GM18858 (cell line): Measurements from ENCODE around the gene PKD2.
"Not testable (repeated sequence)": the region's sequence is repeated elsewhere in the genome, so short reads cannot be mapped to it uniquely, and the experiment has no call there.

ENCODE experiments used
- ATAC-seq: cut with Tn5 transposase; IDR thresholded peaks from one replicate; pipeline ENCODE4 v1.9.1; 2021; ENCODE audit not compliant: unreplicated experiment

Gene PKD2

DNA sequence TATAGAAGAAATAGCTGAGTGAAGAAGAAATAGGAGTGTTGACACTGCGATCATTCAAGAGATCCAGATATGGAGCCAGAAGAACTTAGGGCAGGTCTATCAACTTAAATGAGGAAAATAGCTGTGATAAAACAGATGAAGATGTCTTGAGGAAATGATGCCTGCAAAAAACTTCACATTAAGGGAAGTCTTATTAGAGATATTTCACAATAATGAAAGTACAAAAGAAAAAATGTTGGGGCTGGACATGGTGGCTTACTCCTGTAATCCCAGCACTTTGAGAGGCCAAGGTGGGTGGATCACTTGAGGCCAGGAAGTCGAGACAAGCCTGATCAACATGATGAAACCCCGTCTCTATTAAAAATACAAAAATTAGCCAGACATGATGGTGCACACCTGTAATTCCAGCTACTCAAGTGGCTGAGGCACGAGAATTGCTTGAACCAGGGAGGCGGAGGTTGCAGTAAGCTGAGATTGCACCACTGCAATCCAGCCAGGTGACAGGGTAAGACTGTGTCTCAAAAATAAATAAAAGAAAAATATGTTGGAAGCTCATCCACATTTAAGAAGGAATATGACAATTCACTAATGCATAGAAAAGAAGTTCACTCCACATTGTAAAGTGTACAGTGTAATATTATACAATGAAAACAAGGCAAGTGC is 56.3 kb downstream of the PKD2 start:
- no peak for ATAC-seq

DNA sequence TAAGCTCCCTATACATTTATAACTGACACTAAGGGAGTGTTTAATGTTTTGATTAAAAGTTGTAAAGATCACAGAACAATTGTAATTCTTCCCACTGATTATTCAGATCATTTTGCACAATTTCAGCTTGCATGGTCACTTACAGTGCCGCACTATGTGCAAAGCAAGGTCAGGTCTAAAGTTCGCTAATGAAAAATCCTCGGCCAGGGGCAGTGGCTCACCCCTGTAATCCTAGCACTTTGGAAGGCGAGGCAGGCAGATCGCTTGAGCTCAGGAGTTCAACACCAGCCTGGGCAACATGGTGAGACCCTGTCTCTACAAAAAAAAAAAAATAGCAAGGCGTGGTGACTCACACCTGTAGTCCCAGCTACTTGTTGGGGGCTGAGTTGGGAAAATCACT is 57.0 kb downstream of the PKD2 start:
- ATAC-seq, result no peak

GRCh38 chr4:88070031-88070430 is 62.6 kb downstream of the PKD2 start:
- no peak for ATAC-seq

DNA sequence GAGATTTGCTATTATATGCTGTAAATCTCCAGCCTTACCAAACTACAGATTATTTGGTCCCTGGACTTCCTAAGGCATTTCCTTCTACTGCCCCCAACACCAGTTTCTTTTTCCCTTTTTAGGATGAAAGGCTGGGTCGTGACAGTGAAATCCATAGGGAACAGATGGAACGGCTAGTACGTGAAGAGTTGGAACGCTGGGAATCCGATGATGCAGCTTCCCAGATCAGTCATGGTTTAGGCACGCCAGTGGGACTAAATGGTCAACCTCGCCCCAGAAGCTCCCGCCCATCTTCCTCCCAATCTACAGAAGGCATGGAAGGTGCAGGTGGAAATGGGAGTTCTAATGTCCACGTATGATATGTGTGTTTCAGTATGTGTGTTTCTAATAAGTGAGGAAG is 67.9 kb downstream of the PKD2 start:
- ATAC-seq, result no peak

DNA sequence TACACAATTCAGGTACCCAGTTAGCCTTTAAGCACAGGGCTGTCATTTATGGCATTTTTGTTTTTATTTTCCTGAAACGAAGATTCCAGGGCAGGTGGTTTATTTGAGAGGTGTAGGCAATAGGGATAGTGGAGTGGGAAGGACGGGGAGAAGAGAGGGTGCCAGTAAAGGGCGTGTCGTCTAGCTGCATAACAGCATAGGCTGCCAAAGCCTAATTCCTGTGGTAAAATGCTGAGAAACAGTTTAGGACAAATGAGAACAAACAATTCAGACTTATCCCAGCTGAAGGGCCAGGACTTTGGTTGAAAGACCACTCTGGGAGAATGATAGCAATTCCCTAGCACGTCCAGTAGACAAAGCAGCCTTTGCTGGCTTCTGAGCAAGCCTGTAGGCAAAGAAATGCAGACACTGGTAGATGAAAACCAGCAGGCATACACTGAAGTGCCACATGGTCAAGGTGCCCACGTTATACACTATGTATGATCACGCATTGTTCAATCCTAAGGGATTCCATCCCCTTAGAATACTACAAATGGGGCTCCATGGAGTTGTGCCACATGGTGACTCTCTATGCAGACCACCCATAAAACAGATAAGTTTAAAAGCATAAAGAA is 70.6 kb downstream of the PKD2 start:
- no peak for ATAC-seq

GRCh38 chr4:88078579-88078978 is 71.1 kb downstream of the PKD2 start:
- ATAC-seq, result no peak

DNA sequence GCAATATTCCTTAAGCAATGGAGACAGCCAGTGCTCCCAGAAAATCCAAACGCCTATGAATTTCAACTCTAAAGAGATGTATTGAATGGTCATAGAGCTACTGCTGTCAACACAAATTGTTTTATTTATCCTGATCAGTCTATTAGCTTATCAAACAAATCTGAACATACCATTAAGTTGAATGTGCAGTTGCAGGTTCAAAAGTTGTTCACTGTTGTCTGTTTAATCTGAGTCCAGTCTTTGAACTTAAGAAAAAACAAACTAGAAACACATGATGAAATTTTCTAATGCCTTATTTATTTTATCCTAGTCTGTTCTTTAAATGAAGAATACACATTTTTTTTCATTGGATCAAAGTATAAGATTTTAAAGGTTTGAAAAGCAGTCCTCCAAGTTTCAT is 73.2 kb downstream of the PKD2 start:
- ATAC-seq, result no peak

- no peak for ATAC-seq
Observed at GRCh38 chr4:88087004-88087403, 79.6 kb downstream of the PKD2 start.

- no peak for ATAC-seq
Observed at GRCh38 chr4:88090898-88091297, 83.5 kb downstream of the PKD2 start.

GRCh38 chr4:88091378-88091777 is 83.9 kb downstream of the PKD2 start:
- ATAC-seq, result no peak

GRCh38 chr4:88093874-88094273 is 86.4 kb downstream of the PKD2 start:
- no peak for ATAC-seq

DNA sequence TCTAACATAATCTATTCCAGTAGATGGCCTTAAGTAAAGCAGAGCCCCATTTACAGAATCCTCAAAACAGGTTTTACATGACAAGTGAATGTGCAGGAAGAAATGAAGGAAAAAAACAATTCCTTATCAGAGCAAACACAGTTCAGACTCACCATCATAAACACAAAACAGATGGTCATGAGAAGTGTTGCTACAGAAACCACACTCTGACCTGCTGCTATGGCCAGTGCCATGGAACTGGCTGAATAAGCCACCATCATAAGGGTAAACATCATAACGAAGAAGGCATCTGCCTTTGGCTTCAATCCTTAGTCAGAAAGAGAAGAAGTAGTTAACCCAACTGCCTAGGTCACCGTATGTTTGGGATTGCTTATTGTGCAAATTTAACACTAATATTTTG is 89.9 kb downstream of the PKD2 start:
- no peak for ATAC-seq

- no peak for ATAC-seq
Observed at GRCh38 chr4:88097781-88098180, 90.3 kb downstream of the PKD2 start.

GRCh38 chr4:88098993-88099752 is 91.7 kb downstream of the PKD2 start:
- no peak for ATAC-seq

GRCh38 chr4:88101165-88101564 is 93.7 kb downstream of the PKD2 start:
- ATAC-seq, result no peak

DNA sequence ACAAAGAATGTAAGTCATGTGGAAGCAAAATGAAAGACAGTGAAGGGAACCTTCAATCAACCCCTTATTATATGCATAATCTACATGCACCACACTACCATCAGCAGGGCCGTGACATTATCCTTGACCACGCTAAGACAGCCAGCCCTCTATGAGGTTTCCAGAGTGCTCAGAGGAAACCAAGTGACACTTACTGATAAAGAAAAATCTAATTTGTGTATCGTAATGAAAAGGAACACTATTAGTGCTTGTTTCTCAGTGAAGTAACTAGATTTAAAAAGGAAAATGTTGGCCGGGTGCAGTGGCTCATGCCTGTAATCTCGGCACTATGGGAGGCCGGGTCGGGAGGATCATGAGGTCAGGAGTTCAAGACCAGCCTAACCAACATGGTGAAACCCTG is 94.6 kb downstream of the PKD2 start:
- no peak for ATAC-seq

DNA sequence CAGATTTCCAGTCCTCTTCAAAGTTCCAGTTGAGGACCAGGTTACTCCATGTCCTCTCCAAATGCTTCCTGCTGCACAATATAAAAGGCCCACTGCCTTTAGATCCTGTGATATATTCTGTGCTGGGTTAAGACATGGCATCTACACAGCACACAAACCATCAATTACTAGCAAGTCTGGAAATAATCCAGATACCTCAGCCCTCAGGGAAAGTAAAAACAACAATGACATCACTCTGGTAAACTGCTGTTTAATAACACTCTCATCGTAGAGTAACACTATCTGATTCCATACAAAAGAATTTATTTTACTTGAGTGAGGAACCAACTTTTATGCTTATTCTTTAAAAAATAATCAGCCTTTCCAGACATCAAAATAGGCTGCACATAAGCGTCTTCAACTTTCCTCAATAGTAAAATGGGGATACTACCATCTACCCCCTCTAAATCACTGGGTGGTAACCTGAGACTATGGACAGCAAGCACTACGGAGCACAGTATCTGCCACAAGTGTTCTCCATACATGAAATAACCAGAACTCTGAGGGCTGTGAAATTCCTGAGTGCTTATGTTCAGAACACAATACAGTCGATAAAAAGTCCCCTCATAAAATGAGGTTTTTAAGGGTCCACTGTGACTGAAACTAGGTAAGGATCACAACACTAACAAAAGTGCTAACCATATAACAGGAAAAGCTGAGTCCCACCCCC is 97.6 kb downstream of the PKD2 start:
- ATAC-seq, result no peak

DNA sequence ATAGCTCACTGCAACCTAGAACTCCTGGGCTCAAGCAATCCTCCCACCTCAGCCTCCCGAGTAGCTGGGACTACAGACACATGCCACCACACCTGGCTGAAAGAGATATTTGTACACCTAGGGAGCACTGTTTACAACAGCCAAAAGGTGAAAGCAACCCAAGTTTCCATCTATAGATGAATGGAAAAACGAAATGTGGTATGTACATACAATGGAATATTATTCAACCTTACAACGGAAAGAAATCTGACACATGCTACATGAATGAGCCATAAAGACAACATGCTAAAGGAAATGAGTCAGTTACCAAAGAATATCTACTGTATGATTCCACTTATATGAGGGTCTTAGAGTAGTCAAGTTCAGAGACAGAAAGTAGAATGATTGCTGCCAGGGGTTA is 98.8 kb downstream of the PKD2 start:
- ATAC-seq, result no peak

DNA sequence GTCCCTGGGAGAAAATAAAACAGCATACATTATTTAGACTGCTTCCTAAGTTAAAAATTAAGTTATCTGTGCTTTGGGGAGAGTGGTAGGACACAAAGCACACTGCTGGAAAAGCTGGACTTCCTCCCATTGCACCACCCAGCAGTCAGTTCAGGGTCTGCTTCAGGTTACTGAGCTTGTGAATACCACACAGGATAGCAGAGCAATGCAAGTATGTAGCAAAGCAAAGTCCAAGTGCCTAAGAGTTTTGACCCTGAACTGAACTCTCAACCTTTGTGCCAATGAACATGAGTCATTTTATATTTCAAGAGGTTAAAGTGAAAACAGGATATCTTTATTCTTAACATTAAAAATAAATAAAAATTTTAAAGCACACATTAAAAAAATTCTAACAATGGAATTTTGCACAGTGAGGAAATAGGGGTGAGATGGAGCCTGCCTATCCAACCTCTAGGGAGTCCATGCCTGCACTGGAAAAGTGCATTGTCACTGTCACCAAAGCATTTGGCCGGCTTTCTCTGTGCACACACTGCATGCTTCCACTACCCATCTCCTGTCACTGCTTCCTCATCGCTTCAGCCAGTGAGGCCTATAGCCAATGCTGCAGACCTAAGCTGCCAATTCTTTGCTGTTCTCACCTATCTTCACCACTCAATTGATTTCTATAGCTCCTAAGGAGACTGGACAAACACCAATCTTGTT is 100.1 kb downstream of the PKD2 start:
- no peak for ATAC-seq

DNA sequence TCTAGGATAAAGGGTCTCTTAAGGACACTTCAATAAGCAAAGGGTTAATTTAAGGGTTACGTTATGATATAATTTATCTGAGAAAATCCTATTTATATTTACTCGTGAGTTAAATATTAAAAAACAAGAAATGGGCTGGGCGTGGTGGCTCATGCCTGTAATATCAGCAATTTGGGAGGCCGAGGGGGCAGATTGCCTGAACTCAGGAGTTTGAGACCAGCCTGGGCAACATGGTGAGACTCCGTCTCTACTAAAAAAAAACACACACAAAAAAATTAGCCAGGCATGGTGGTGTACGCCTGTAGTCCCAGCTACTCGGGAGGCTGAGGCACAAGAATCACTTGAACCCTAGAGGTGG is 100.7 kb downstream of the PKD2 start:
- ATAC-seq, result not testable (repeated sequence)

GRCh38 chr4:88108747-88109122 is 101.3 kb downstream of the PKD2 start:
- ATAC-seq, result no peak
